ENCODE measurements around the gene MDM2. TPM values are rescaled to one million over a fixed set of nuclear protein-coding genes. Genes with fewer than 3 reads are reported as not detected.
"Not testable (repeated sequence)": the region's sequence is repeated elsewhere in the genome, so short reads cannot be mapped to it uniquely, and the experiment has no call there.

The MDM2 gene
- total and polyA plus RNA-seq, 4 donors: 62.1 to 92.7 (median 77.8) TPM

GRCh38 chr12:68855771-68856170, 47.8 kb downstream of the MDM2 start:
- Histone ChIP-seq H3K36me3 (ENCODE audit: control insufficient read depth, insufficient read depth, low read length) (no peaks in the 10 kb centered on the region), H3K9me3 (ENCODE audit: control insufficient read depth, insufficient read depth, low read length) (no peaks in the 10 kb centered on the region), H3K27ac (ENCODE audit: low read depth, low read length) (no peak overlapping the region), H3K4me1 (ENCODE audit: control insufficient read depth, insufficient read depth, low read length) (no peaks in the 10 kb centered on the region), H3K27me3 (ENCODE audit: control insufficient read depth, insufficient read depth, low read length) (no peaks in the 10 kb centered on the region), H3K4me3 (ENCODE audit: low read depth, low read length) (no peak overlapping the region)
- no CpG with 5 or more reads among the region's 8 CpGs for WGBS (ENCODE audit: insufficient coverage)
- DNase-seq (ENCODE audit: low read depth in 4 of 6, low spot score in 6 of 6): no peak

GRCh38 chr12:68856510-68856909, 48.5 kb downstream of the MDM2 start:
- no peak overlapping the region for H3K4me3 ChIP-seq (ENCODE audit: low read depth, low read length)
- peak in 2 of 6 donors; percentile 44 to 50 for DNase-seq (ENCODE audit: low read depth in 4 of 6, low spot score in 6 of 6)
- H3K27ac ChIP-seq (ENCODE audit: low read depth, low read length): no peak overlapping the region
- no peaks in the 10 kb centered on the region for H3K9me3 ChIP-seq (ENCODE audit: control insufficient read depth, insufficient read depth, low read length)
- no peaks in the 10 kb centered on the region for H3K4me1 ChIP-seq (ENCODE audit: control insufficient read depth, insufficient read depth, low read length)
- H3K36me3 ChIP-seq (ENCODE audit: control insufficient read depth, insufficient read depth, low read length): no peaks in the 10 kb centered on the region
- H3K27me3 ChIP-seq (ENCODE audit: control insufficient read depth, insufficient read depth, low read length): no peaks in the 10 kb centered on the region
- WGBS (ENCODE audit: insufficient coverage): 50% methylated on average over 1 of the region's 3 CpGs

GRCh38 chr12:68861890-68862289, 53.9 kb downstream of the MDM2 start:
- Histone ChIP-seq H3K4me1 (ENCODE audit: control insufficient read depth, insufficient read depth, low read length) (no peaks in the 10 kb centered on the region), H3K27me3 (ENCODE audit: control insufficient read depth, insufficient read depth, low read length) (no peaks in the 10 kb centered on the region), H3K36me3 (ENCODE audit: control insufficient read depth, insufficient read depth, low read length) (no peaks in the 10 kb centered on the region), H3K4me3 (ENCODE audit: low read depth, low read length) (no peak overlapping the region), H3K27ac (ENCODE audit: low read depth, low read length) (no peak overlapping the region), H3K9me3 (ENCODE audit: control insufficient read depth, insufficient read depth, low read length) (no peaks in the 10 kb centered on the region)
- no peak for DNase-seq (ENCODE audit: low read depth in 4 of 6, low spot score in 6 of 6)
- WGBS (ENCODE audit: insufficient coverage): 83% methylated on average over 1 of the region's 3 CpGs

GRCh38 chr12:68863109-68863770, 55.3 kb downstream of the MDM2 start:
- peaks cover 7% of the 10 kb centered on the region for H3K4me1 ChIP-seq (ENCODE audit: control insufficient read depth, insufficient read depth, low read length)
- 72% methylated on average over 6 of the region's 7 CpGs for WGBS (ENCODE audit: insufficient coverage)
- no peaks in the 10 kb centered on the region for H3K36me3 ChIP-seq (ENCODE audit: control insufficient read depth, insufficient read depth, low read length)
- no peaks in the 10 kb centered on the region for H3K9me3 ChIP-seq (ENCODE audit: control insufficient read depth, insufficient read depth, low read length)
- H3K4me3 ChIP-seq (ENCODE audit: low read depth, low read length): no peak overlapping the region
- H3K27ac ChIP-seq (ENCODE audit: low read depth, low read length): no peak overlapping the region
- H3K27me3 ChIP-seq (ENCODE audit: control insufficient read depth, insufficient read depth, low read length): no peaks in the 10 kb centered on the region
- no peak for DNase-seq (ENCODE audit: low read depth in 4 of 6, low spot score in 6 of 6)

- not testable (repeated sequence) for H3K36me3 ChIP-seq (ENCODE audit: control insufficient read depth, insufficient read depth, low read length); H3K4me3 ChIP-seq (ENCODE audit: low read depth, low read length); H3K27me3 ChIP-seq (ENCODE audit: control insufficient read depth, insufficient read depth, low read length); H3K27ac ChIP-seq (ENCODE audit: low read depth, low read length); H3K4me1 ChIP-seq (ENCODE audit: control insufficient read depth, insufficient read depth, low read length); H3K9me3 ChIP-seq (ENCODE audit: control insufficient read depth, insufficient read depth, low read length)
- DNase-seq (ENCODE audit: low read depth in 4 of 6, low spot score in 6 of 6): peak in 2 of 6 donors; percentile 54 to 74
- WGBS (ENCODE audit: insufficient coverage): 100% methylated on average over 1 of the region's 8 CpGs
These were observed 56.0 kb downstream of the MDM2 start for GRCh38 chr12:68863886-68864454.

- no peaks in the 10 kb centered on the region for H3K36me3 ChIP-seq (ENCODE audit: control insufficient read depth, insufficient read depth, low read length)
- no peak overlapping the region for H3K27ac ChIP-seq (ENCODE audit: low read depth, low read length)
- peaks cover 7% of the 10 kb centered on the region for H3K4me1 ChIP-seq (ENCODE audit: control insufficient read depth, insufficient read depth, low read length)
- no peaks in the 10 kb centered on the region for H3K27me3 ChIP-seq (ENCODE audit: control insufficient read depth, insufficient read depth, low read length)
- DNase-seq (ENCODE audit: low read depth in 4 of 6, low spot score in 6 of 6): no peak
- H3K9me3 ChIP-seq (ENCODE audit: control insufficient read depth, insufficient read depth, low read length): no peaks in the 10 kb centered on the region
- H3K4me3 ChIP-seq (ENCODE audit: low read depth, low read length): no peak overlapping the region
- 100% methylated on average over 2 of the region's 3 CpGs for WGBS (ENCODE audit: insufficient coverage)
These were observed 56.6 kb downstream of the MDM2 start for GRCh38 chr12:68864604-68865003.

GRCh38 chr12:68865399-68866164, 57.6 kb downstream of the MDM2 start:
- no peak overlapping the region for H3K4me3 ChIP-seq (ENCODE audit: low read depth, low read length)
- H3K27me3 ChIP-seq (ENCODE audit: control insufficient read depth, insufficient read depth, low read length): no peaks in the 10 kb centered on the region
- H3K9me3 ChIP-seq (ENCODE audit: control insufficient read depth, insufficient read depth, low read length): no peaks in the 10 kb centered on the region
- no peak for DNase-seq (ENCODE audit: low read depth in 4 of 6, low spot score in 6 of 6)
- H3K27ac ChIP-seq (ENCODE audit: low read depth, low read length): no peak overlapping the region
- no peaks in the 10 kb centered on the region for H3K36me3 ChIP-seq (ENCODE audit: control insufficient read depth, insufficient read depth, low read length)
- WGBS (ENCODE audit: insufficient coverage): 84% methylated on average over 7 of the region's 9 CpGs
- H3K4me1 ChIP-seq (ENCODE audit: control insufficient read depth, insufficient read depth, low read length): peaks cover 7% of the 10 kb centered on the region

GRCh38 chr12:68866950-68867349, 59.0 kb downstream of the MDM2 start:
- Histone ChIP-seq H3K4me1 (ENCODE audit: control insufficient read depth, insufficient read depth, low read length) (peaks cover 7% of the 10 kb centered on the region), H3K27ac (ENCODE audit: low read depth, low read length) (no peak overlapping the region), H3K27me3 (ENCODE audit: control insufficient read depth, insufficient read depth, low read length) (no peaks in the 10 kb centered on the region), H3K4me3 (ENCODE audit: low read depth, low read length) (no peak overlapping the region), H3K9me3 (ENCODE audit: control insufficient read depth, insufficient read depth, low read length) (no peaks in the 10 kb centered on the region), H3K36me3 (ENCODE audit: control insufficient read depth, insufficient read depth, low read length) (no peaks in the 10 kb centered on the region)
- no CpG with 5 or more reads among the region's 6 CpGs for WGBS (ENCODE audit: insufficient coverage)
- DNase-seq (ENCODE audit: low read depth in 4 of 6, low spot score in 6 of 6): peak in 1 of 6 donors; percentile 60

GRCh38 chr12:68867606-68868005, 59.6 kb downstream of the MDM2 start:
- 75% methylated on average over 3 of the region's 5 CpGs for WGBS (ENCODE audit: insufficient coverage)
- no peak overlapping the region for H3K27ac ChIP-seq (ENCODE audit: low read depth, low read length)

More at GRCh38 chr12:68867606-68868005, 59.6 kb downstream of the MDM2 start:
- no peak for DNase-seq (ENCODE audit: low read depth in 4 of 6, low spot score in 6 of 6)
- no peak overlapping the region for H3K4me3 ChIP-seq (ENCODE audit: low read depth, low read length)
- no peaks in the 10 kb centered on the region for H3K36me3 ChIP-seq (ENCODE audit: control insufficient read depth, insufficient read depth, low read length)
- no peaks in the 10 kb centered on the region for H3K27me3 ChIP-seq (ENCODE audit: control insufficient read depth, insufficient read depth, low read length)
- H3K4me1 ChIP-seq (ENCODE audit: control insufficient read depth, insufficient read depth, low read length): peaks cover 7% of the 10 kb centered on the region
- no peaks in the 10 kb centered on the region for H3K9me3 ChIP-seq (ENCODE audit: control insufficient read depth, insufficient read depth, low read length)
